HEK293 (cell line): ENCODE measurements around the gene PTH1R.

ENCODE experiments used
- CTCF ChIA-PET: fragments of 350-600 bp; formaldehyde crosslinking; extraction: SDS; loops from one replicate; lab custom pipeline; 2021; ENCODE audit warnings: antibody characterized with exemption; lab: Yijun Ruan, JAX
- POLR2A ChIA-PET: fragments of 300-600 bp; formaldehyde crosslinking; extraction: SDS; loops from one replicate; lab custom pipeline; 2020; ENCODE audit warnings: antibody characterized with exemption, inconsistent platforms; lab: Yijun Ruan, JAX
- H3K27ac ChIP-seq: fragments of 200-500 bp; sonication (Bioruptor generic); 2 replicates; pipeline ENCODE4 v1.5.1; 2014; ENCODE audit warnings: low read depth, low read length, control low read depth, inconsistent platforms; ENCODE audit errors: extremely low read depth
- H3K36me3 ChIP-seq, 2 experiments: fragments of 200-500 bp in 1 of 2; sonication (Bioruptor generic) in 1 of 2; 1 replicate in 1 of 2; 2 replicates in 1 of 2; pipeline ENCODE4 v1.5.1; 2014 to 2017; ENCODE audit warnings: inconsistent platforms in 2 of 2, low read length in 2 of 2; ENCODE audit not compliant: control insufficient read depth in 2 of 2, insufficient read depth in 1 of 2
- H3K4me1 ChIP-seq: fragments of 200-500 bp; sonication (Bioruptor generic); 2 replicates; pipeline ENCODE4 v1.5.1; 2014; ENCODE audit warnings: mild to moderate bottlenecking, low read length, inconsistent platforms; ENCODE audit not compliant: control insufficient read depth, insufficient read depth
- H3K4me3 ChIP-seq: 2 replicates; pipeline ENCODE4 v1.5.1; 2011; ENCODE audit warnings: low read depth, mild to moderate bottlenecking, control low read depth, low read length, moderate library complexity
- H3K9me3 ChIP-seq: fragments of 200-500 bp; sonication (Bioruptor generic); 2 replicates; pipeline ENCODE4 v1.5.1; 2014; ENCODE audit warnings: low read depth, low read length, inconsistent platforms; ENCODE audit not compliant: control insufficient read depth, insufficient read depth
- BCL6B ChIP-seq: fragments of 450-650 bp; formaldehyde crosslinking; IDR thresholded peaks from 2 replicates; pipeline ENCODE4 v1.5.1; 2017; ENCODE audit warnings: missing biosample characterization, missing genetic modification characterization
- HIC1 ChIP-seq: fragments of 450-650 bp; formaldehyde crosslinking; IDR thresholded peaks from 2 replicates; pipeline ENCODE4 v1.5.1; 2016; ENCODE audit warnings: missing biosample characterization, missing genetic modification characterization
- KLF1 ChIP-seq: fragments of 450-650 bp; formaldehyde crosslinking; IDR thresholded peaks from 2 replicates; pipeline ENCODE4 v1.5.1; 2016; ENCODE audit warnings: missing biosample characterization, missing genetic modification characterization
- MYNN ChIP-seq: fragments of 450-650 bp; formaldehyde crosslinking; IDR thresholded peaks from 2 replicates; pipeline ENCODE4 v1.5.1; 2016; ENCODE audit warnings: missing biosample characterization, missing genetic modification characterization, borderline replicate concordance
- ZNF112 ChIP-seq: fragments of 450-650 bp; formaldehyde crosslinking; IDR thresholded peaks from 2 replicates; pipeline ENCODE4 v1.5.0; 2017; ENCODE audit warnings: missing biosample characterization, missing genetic modification characterization
- ZNF133 ChIP-seq: fragments of 450-650 bp; formaldehyde crosslinking; IDR thresholded peaks from 2 replicates; pipeline ENCODE4 v1.5.1; 2016; ENCODE audit warnings: missing biosample characterization, missing genetic modification characterization
- ZNF350 ChIP-seq: fragments of 450-650 bp; formaldehyde crosslinking; IDR thresholded peaks from 2 replicates; pipeline ENCODE4 v1.5.0; 2017; ENCODE audit warnings: missing biosample characterization, mild to moderate bottlenecking, missing genetic modification characterization
- ZNF544 ChIP-seq: fragments of 450-650 bp; formaldehyde crosslinking; IDR thresholded peaks from 2 replicates; pipeline ENCODE4 v1.5.0; 2017; ENCODE audit warnings: missing biosample characterization, missing genetic modification characterization
- ZNF645 ChIP-seq: fragments of 450-650 bp; formaldehyde crosslinking; IDR thresholded peaks from 2 replicates; pipeline ENCODE4; 2016; ENCODE audit warnings: missing biosample characterization, missing genetic modification characterization
- ZNF658 ChIP-seq: fragments of 450-650 bp; formaldehyde crosslinking; IDR thresholded peaks from 2 replicates; pipeline ENCODE4; 2016; ENCODE audit warnings: missing biosample characterization, missing genetic modification characterization
- ZNF76 ChIP-seq: fragments of 450-650 bp; formaldehyde crosslinking; IDR thresholded peaks from 2 replicates; pipeline ENCODE4; 2016; ENCODE audit warnings: low read depth, missing biosample characterization, missing genetic modification characterization, borderline replicate concordance
- ZNF843 ChIP-seq: fragments of 450-650 bp; formaldehyde crosslinking; IDR thresholded peaks from 2 replicates; pipeline ENCODE4 v1.5.1; 2016; ENCODE audit warnings: missing biosample characterization, missing genetic modification characterization
- TF ChIP-seq, protein P1 (sequence below): fragments of 450-650 bp; formaldehyde crosslinking; IDR thresholded peaks from 2 replicates; pipeline ENCODE4 v1.5.1; 2016; ENCODE audit warnings: missing biosample characterization, missing genetic modification characterization
- TF ChIP-seq, protein P2 (sequence below): fragments of 450-650 bp; formaldehyde crosslinking; IDR thresholded peaks from 2 replicates; pipeline ENCODE4 v1.5.1; 2016; ENCODE audit warnings: missing biosample characterization, missing genetic modification characterization, low read depth
- TF ChIP-seq, protein P3 (sequence below): fragments of 450-650 bp; formaldehyde crosslinking; IDR thresholded peaks from 2 replicates; pipeline ENCODE4 v1.5.1; 2016; ENCODE audit warnings: missing biosample characterization, missing genetic modification characterization
- TF ChIP-seq, protein P4 (sequence below): fragments of 450-650 bp; formaldehyde crosslinking; IDR thresholded peaks from 2 replicates; pipeline ENCODE4 v1.5.1; 2017; ENCODE audit warnings: missing biosample characterization, missing genetic modification characterization

PTH1R gene

DNA sequence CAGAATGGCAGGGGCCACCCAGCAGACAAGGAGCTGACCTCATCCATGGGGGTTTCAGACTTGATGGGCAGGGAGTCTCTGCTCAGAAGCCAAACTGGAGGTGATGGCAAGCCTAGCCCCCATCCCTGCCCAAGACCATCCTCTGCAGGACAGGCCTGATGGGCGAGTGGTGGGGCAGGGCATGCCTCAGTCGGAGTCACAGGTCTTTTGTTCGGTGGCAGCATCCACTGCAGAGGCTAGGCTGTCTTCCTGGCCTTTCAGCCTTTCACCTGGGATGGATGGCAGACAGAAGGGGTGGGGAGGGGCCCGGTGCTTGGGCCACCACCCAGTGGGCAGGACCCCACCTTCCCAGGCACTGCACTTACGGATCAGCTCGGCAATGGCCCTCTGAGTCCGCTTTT, 44.4 kb downstream of the PTH1R start:
- ChIA-PET POLR2A (interaction anchor here (2.3 kb wide), 1 partner anchor 8 kb away, joined by 7 read pairs; no protein-coding TSS in a partner anchor), CTCF (interaction anchor here (1.1 kb wide), 1 partner anchor 11 kb away, joined by 3 read pairs; no protein-coding TSS in a partner anchor)

DNA sequence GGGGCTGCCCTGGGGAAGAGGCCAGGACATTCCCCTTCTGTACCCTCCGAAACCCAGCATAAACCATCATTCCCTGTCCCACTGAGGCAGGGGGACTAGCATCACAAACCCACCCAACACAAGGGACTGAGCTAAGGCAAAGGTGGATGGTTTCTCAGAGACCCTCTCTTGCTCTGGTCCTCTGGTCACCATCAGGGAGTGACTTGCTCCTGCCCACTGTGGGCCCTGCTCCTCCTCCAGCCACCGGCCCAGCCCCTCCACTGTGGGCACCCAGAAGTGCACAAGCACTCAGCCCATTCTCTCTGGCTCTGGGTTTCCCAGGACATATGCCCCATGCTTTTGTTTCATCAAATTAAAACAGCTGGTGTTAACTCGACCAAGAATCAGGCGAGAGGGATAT, 44.9 kb downstream of the PTH1R start:
- ChIA-PET POLR2A (interaction anchor here (0.7 to 2.3 kb wide), 2 partner anchors 9 to 110 kb away, joined by 3 to 7 read pairs; no protein-coding TSS in a partner anchor), CTCF (interaction anchor here (1.0 to 1.9 kb wide), 3 partner anchors 12 to 76 kb away, joined by 3 to 15 read pairs (median 7); no protein-coding TSS in a partner anchor)
- no peak overlapping the region for H3K4me3 ChIP-seq
- no peaks in the 10 kb centered on the region for H3K4me1 ChIP-seq
- H3K36me3 ChIP-seq, result peaks cover 3 to 98% of the 10 kb centered on the region in 2 experiments; a peak in 2 of 3 replicates
- H3K27ac ChIP-seq, result no peak overlapping the region
- no peaks in the 10 kb centered on the region for H3K9me3 ChIP-seq
- TF ChIP-seq, protein P1, sequence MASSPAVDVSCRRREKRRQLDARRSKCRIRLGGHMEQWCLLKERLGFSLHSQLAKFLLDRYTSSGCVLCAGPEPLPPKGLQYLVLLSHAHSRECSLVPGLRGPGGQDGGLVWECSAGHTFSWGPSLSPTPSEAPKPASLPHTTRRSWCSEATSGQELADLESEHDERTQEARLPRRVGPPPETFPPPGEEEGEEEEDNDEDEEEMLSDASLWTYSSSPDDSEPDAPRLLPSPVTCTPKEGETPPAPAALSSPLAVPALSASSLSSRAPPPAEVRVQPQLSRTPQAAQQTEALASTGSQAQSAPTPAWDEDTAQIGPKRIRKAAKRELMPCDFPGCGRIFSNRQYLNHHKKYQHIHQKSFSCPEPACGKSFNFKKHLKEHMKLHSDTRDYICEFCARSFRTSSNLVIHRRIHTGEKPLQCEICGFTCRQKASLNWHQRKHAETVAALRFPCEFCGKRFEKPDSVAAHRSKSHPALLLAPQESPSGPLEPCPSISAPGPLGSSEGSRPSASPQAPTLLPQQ, result no peak
- TF ChIP-seq, protein P2, sequence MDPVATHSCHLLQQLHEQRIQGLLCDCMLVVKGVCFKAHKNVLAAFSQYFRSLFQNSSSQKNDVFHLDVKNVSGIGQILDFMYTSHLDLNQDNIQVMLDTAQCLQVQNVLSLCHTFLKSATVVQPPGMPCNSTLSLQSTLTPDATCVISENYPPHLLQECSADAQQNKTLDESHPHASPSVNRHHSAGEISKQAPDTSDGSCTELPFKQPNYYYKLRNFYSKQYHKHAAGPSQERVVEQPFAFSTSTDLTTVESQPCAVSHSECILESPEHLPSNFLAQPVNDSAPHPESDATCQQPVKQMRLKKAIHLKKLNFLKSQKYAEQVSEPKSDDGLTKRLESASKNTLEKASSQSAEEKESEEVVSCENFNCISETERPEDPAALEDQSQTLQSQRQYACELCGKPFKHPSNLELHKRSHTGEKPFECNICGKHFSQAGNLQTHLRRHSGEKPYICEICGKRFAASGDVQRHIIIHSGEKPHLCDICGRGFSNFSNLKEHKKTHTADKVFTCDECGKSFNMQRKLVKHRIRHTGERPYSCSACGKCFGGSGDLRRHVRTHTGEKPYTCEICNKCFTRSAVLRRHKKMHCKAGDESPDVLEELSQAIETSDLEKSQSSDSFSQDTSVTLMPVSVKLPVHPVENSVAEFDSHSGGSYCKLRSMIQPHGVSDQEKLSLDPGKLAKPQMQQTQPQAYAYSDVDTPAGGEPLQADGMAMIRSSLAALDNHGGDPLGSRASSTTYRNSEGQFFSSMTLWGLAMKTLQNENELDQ (tag by site-specific recombination), result no peak
- TF ChIP-seq BCL6B (tag by site-specific recombination), result no peak
- no peak for TF ChIP-seq HIC1 (tag by site-specific recombination)
- TF ChIP-seq ZNF76 (tag by site-specific recombination), result no peak
- no peak for TF ChIP-seq ZNF544 (tag by site-specific recombination)
- TF ChIP-seq, protein P3, sequence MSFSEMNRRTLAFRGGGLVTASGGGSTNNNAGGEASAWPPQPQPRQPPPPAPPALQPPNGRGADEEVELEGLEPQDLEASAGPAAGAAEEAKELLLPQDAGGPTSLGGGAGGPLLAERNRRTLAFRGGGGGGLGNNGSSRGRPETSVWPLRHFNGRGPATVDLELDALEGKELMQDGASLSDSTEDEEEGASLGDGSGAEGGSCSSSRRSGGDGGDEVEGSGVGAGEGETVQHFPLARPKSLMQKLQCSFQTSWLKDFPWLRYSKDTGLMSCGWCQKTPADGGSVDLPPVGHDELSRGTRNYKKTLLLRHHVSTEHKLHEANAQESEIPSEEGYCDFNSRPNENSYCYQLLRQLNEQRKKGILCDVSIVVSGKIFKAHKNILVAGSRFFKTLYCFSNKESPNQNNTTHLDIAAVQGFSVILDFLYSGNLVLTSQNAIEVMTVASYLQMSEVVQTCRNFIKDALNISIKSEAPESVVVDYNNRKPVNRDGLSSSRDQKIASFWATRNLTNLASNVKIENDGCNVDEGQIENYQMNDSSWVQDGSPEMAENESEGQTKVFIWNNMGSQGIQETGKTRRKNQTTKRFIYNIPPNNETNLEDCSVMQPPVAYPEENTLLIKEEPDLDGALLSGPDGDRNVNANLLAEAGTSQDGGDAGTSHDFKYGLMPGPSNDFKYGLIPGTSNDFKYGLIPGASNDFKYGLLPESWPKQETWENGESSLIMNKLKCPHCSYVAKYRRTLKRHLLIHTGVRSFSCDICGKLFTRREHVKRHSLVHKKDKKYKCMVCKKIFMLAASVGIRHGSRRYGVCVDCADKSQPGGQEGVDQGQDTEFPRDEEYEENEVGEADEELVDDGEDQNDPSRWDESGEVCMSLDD, result no peak

More for the DNA sequence above, 44.4 kb downstream of the PTH1R start:
- H3K27ac ChIP-seq, result no peak overlapping the region
- TF ChIP-seq, protein P4, sequence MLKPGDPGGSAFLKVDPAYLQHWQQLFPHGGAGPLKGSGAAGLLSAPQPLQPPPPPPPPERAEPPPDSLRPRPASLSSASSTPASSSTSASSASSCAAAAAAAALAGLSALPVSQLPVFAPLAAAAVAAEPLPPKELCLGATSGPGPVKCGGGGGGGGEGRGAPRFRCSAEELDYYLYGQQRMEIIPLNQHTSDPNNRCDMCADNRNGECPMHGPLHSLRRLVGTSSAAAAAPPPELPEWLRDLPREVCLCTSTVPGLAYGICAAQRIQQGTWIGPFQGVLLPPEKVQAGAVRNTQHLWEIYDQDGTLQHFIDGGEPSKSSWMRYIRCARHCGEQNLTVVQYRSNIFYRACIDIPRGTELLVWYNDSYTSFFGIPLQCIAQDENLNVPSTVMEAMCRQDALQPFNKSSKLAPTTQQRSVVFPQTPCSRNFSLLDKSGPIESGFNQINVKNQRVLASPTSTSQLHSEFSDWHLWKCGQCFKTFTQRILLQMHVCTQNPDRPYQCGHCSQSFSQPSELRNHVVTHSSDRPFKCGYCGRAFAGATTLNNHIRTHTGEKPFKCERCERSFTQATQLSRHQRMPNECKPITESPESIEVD (tag by site-specific recombination), result no peak
- TF ChIP-seq ZNF645 (tag by site-specific recombination), result no peak
- no peak for TF ChIP-seq HIC1 (tag by site-specific recombination)
- TF ChIP-seq ZNF350, result no peak
- no peak for TF ChIP-seq ZNF843 (tag by site-specific recombination)
- no peak for TF ChIP-seq KLF1 (tag by site-specific recombination)
- TF ChIP-seq ZNF133, result no peak
- TF ChIP-seq MYNN (tag by site-specific recombination), result no peak
- no peak for TF ChIP-seq ZNF658 (tag by site-specific recombination)
- TF ChIP-seq ZNF112 (tag by site-specific recombination), result no peak
- H3K4me3 ChIP-seq, result no peak overlapping the region
- H3K4me1 ChIP-seq, result no peaks in the 10 kb centered on the region
- peaks cover 3 to 98% of the 10 kb centered on the region in 2 experiments; a peak in 2 of 3 replicates for H3K36me3 ChIP-seq
- H3K9me3 ChIP-seq, result no peaks in the 10 kb centered on the region
